T-helper 22 cell (primary cell): ENCODE data around the gene CACNA1H.

Experiments
- DNase-seq: peaks from one replicate; pipeline ENCODE4 v3.0.0-alpha.2; 2020; ENCODE audit warnings: low read depth

Gene CACNA1H

GRCh38 chr16:1158456-1159324, 5.8 kb downstream of the CACNA1H start:
- no peak for DNase-seq

GRCh38 chr16:1159325-1159972, 6.5 kb downstream of the CACNA1H start:
- no peak for DNase-seq

- DNase-seq = no peak
Measured at GRCh38 chr16:1159973-1160772, 7.3 kb downstream of the CACNA1H start.

- no peak for DNase-seq
Measured at GRCh38 chr16:1160773-1161348, 8.0 kb downstream of the CACNA1H start.

- DNase-seq = no peak
Measured at GRCh38 chr16:1162701-1163566, 10.0 kb downstream of the CACNA1H start.

GRCh38 chr16:1163567-1164055, 10.7 kb downstream of the CACNA1H start:
- DNase-seq = no peak

- DNase-seq = no peak
Measured at GRCh38 chr16:1164382-1164781, 11.5 kb downstream of the CACNA1H start.

- DNase-seq = no peak
Measured at GRCh38 chr16:1164975-1165374, 12.1 kb downstream of the CACNA1H start.

GRCh38 chr16:1165511-1165910, 12.6 kb downstream of the CACNA1H start:
- DNase-seq = no peak

- no peak for DNase-seq
Measured at GRCh38 chr16:1167276-1168107, 14.6 kb downstream of the CACNA1H start.

- DNase-seq = no peak
Measured at GRCh38 chr16:1168837-1169236, 15.9 kb downstream of the CACNA1H start.

- no peak for DNase-seq
Measured at GRCh38 chr16:1169285-1170075, 16.6 kb downstream of the CACNA1H start.

- DNase-seq = no peak
Measured at GRCh38 chr16:1170076-1170418, 17.1 kb downstream of the CACNA1H start.

GRCh38 chr16:1171001-1171400, 18.1 kb downstream of the CACNA1H start:
- no peak for DNase-seq

- DNase-seq = no peak
Measured at GRCh38 chr16:1171854-1172428, 19.0 kb downstream of the CACNA1H start.

- no peak for DNase-seq
Measured at GRCh38 chr16:1172651-1173050, 19.7 kb downstream of the CACNA1H start.

GRCh38 chr16:1173788-1174451, 21.0 kb downstream of the CACNA1H start:
- no peak for DNase-seq
